ENCODE measurements around the gene ZSCAN16. TPM values are rescaled to one million over a fixed set of nuclear protein-coding genes. Genes with fewer than 3 reads are reported as not detected.

The ZSCAN16 gene
- total and polyA plus RNA-seq, 9 of the 15 experiments (the other 6 are each of a cell fraction or from before 2014, with no cell fraction given) = 0.08 TPM; not detected in 8

GRCh38 chr6:28141500-28142329, 17.3 kb downstream of the ZSCAN16 start, which contains the start of gene ZKSCAN8 (continued):
- TF ChIP-seq ZBTB40 (IDR thresholded peaks at IDR 0.05) (peak; percentile 96), ZBTB40 (CRISPR knock-in tag; IDR thresholded peaks at IDR 0.05) (no peak), ZNF431 (CRISPR knock-in tag; IDR thresholded peaks at IDR 0.05) (0 out of 2 replicates have a peak, but pooled peaks have one; percentile 42), ELF4 (CRISPR knock-in tag; IDR thresholded peaks at IDR 0.05) (peak; percentile 51; the same call in 1 of the 2 replicates), RBBP5 (IDR thresholded peaks at IDR 0.05; ENCODE audit: borderline replicate concordance, insufficient read depth, low read length, poor library complexity, severe bottlenecking) (peak; percentile 97), ZBTB2 (IDR thresholded peaks at IDR 0.05) (peak; percentile 78), SOX6 (IDR thresholded peaks at IDR 0.05) (peak; percentile 76), CXXC5 (CRISPR knock-in tag; IDR thresholded peaks at IDR 0.05) (peak; percentile 95), ZNF133 (CRISPR knock-in tag; IDR thresholded peaks at IDR 0.05) (0 out of 2 replicates have a peak, but pooled peaks have one; percentile 63), MAZ (CRISPR knock-in tag; conservative IDR thresholded peaks at IDR 0.05 in 1 of 2, IDR thresholded peaks at IDR 0.05 in 1 of 2) (peak; percentile 78 to 97), BCL6 (CRISPR knock-in tag; IDR thresholded peaks at IDR 0.05) (no peak), MBD1 (CRISPR knock-in tag; IDR thresholded peaks at IDR 0.05) (no peak), ZNF41 (CRISPR knock-in tag; conservative IDR thresholded peaks at IDR 0.05) (no peak), RNF2 (IDR thresholded peaks at IDR 0.05) (peak; percentile 83), KLF13 (tag; IDR thresholded peaks at IDR 0.05; ENCODE audit: borderline replicate concordance, low read depth) (peak; percentile 87)
